Measurements from ENCODE around the gene SFT2D3. TPM values are rescaled to one million over a fixed set of nuclear protein-coding genes. Genes with fewer than 3 reads are reported as not detected.

SFT2D3 gene
- total RNA-seq, 2 donors from 2014 or later: 6.0 to 7.5 TPM

GRCh38 chr2:127673291-127674069 is 27.8 kb upstream of the SFT2D3 start:
- Histone ChIP-seq H3K4me3 (peak overlapping the region; percentile 54), H3K9me3 (no peaks in the 10 kb centered on the region), H3K36me3 (no peaks in the 10 kb centered on the region), H3K27me3 (peaks cover 30% of the 10 kb centered on the region), H3K9ac (ENCODE audit: low read depth in 2 of 2, low read length in 2 of 2) (peak overlapping the region; percentile 58 to 73), H3K4me1 (no peaks in the 10 kb centered on the region), H3K27ac (peak overlapping the region; percentile 61)
- intact Hi-C loops (cut with DNase I): no loop called here
- no peak for TF ChIP-seq CTCF (IDR thresholded peaks at IDR 0.05)
- no peak for DNase-seq

DNA sequence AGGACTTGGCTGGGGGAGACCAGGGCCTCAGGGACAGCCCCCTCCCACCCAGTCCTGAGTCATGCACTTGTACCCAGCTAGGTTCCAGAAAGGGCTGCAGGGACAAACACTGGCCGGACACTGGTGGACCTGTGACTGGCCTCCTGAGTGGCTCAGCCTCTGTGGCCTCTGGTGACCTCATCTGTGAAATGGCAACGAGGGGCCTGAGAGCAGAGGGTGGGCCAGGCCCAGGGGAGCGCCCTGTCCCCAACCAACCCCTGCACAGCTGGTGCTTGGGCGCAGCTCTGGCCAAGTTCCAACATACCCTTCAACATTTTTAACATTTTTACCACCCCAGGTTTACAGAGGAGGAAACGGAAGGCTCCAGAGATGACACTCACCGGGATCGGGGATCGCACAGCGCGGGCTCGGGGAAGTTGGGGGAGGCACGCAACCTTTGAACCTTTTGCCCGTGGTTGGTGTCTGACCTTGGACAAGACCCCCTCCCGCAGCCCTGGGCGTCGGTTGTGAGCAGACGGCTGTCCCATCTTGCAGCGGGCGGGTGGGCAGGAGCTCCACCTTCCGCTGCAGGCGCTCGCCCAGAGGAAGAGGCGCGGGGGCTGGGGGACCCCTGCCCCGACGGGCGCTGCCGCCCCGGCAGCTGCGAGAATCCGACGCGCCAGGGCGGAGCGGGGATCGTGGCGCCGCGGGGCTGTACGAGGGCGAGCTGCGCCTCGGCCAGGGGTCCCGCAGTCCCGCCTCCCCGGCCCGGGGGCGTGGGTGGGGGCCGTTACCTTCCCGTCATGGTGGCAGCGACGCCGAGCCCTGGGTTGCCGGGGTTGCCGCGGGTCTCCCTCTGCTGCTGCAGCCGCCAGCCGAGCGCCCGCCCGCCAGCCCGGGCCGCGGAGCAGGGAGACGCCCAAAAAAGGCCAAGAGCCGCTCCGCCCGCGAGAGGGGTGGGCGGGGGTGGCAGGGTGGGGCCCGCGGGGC is 26.8 kb upstream of the SFT2D3 start:
- H3K4me1 ChIP-seq: no peaks in the 10 kb centered on the region
- TF ChIP-seq CTCF (IDR thresholded peaks at IDR 0.05): no peak
- H3K9me3 ChIP-seq: no peaks in the 10 kb centered on the region
- H3K27me3 ChIP-seq: peaks cover 30% of the 10 kb centered on the region
- peak overlapping the region; percentile 54 for H3K4me3 ChIP-seq
- H3K9ac ChIP-seq (ENCODE audit: low read depth in 2 of 2, low read length in 2 of 2): peak overlapping the region; percentile 58 to 73
- intact Hi-C loops (cut with DNase I): no loop called here
- no peak for DNase-seq
- H3K27ac ChIP-seq: peak overlapping the region; percentile 61
- no peaks in the 10 kb centered on the region for H3K36me3 ChIP-seq

DNA sequence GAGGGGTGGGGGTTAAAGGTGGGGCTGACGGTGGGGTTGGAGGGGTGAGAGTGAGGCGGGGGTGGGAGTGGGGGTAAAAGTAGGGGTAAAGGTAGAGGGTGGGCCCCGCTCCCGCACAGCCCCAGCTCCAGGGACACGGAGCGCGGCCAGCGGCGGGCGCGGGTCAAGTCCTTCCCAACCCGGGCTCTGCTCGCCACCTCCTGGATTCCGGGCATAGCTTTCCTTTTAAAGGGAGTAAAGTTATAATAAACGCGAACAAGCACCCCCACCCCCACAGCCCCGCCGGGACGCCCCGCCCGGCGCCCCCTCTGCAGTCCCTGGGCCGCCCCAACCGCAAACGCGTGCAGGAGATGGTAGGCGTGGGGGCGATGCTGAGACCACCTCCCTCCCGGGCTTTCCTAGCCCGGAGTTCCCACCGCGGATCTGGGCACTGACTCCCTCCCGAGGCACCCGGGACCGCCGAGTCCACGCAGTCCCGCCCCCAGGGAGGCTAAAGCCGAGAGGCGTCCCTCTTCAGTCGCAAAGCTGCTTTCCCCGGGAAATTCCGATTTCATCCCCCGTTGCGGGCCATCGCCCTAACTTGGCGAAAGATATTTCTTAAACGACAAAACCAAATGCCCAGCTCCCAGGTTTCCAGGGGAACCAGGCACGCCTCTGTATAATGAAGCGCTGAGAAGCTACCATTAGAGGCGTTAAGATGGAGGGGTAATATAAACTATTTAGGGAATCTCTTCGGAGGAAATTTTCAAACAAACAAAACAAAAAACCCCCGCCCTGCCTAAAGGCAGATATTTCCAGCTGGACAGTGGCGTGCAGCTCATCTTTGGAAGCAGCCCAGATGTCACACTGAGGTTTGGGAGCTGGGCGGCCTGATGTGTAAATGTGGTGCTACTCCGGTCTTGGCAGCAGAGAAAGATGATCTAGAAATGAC is 25.7 kb upstream of the SFT2D3 start, which contains the start of gene LIMS2:
Gene LIMS2, minus strand, starts transcription at position 200 of the 931 bp plus-strand sequence. CDS start 506 bp downstream, outside the sequence.
- Histone ChIP-seq H3K4me3 (peak within 1 kb of the TSS; percentile 54), H3K27me3 (peaks cover 30% of the 10 kb centered on the region)
- intact Hi-C loops (cut with DNase I): no loop called here

DNA sequence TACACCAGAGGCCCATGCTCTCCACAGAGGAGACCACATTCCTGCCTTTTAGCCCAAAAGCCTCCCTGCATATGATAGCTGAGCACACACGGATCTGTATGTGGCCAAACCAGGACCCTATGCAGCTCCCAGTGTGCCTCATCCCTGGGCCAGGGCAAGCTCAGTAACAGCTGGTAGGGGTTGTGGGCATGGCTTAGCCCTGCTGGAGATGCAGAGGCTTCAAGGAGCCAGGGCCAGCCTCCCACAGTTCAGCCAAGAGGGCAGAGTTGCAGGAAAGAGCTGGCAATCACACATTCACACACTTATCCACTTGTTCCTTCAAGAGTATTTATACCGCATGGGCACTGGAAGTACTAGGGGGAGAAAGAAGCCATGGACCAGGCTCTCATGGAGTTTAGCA is 24.4 kb upstream of the SFT2D3 start:
- no peaks in the 10 kb centered on the region for H3K36me3 ChIP-seq
- no peaks in the 10 kb centered on the region for H3K4me1 ChIP-seq
- intact Hi-C loops (cut with DNase I): no loop called here
- H3K27ac ChIP-seq: no peak overlapping the region
- no peaks in the 10 kb centered on the region for H3K9me3 ChIP-seq
- no peak overlapping the region for H3K4me3 ChIP-seq
- DNase-seq: no peak
- peak overlapping the region in 1 of 2 donors; percentile 2 for H3K9ac ChIP-seq (ENCODE audit: low read depth in 2 of 2, low read length in 2 of 2)
- no peak for TF ChIP-seq CTCF (IDR thresholded peaks at IDR 0.05)
- H3K27me3 ChIP-seq: peaks cover 25% of the 10 kb centered on the region

More for the DNA sequence above, 25.7 kb upstream of the SFT2D3 start, which contains the start of gene LIMS2:
- Histone ChIP-seq H3K9ac (ENCODE audit: low read depth in 2 of 2, low read length in 2 of 2) (peak within 1 kb of the TSS; percentile 58 to 73), H3K4me1 (no peaks in the 10 kb centered on the region), H3K36me3 (no peaks in the 10 kb centered on the region), H3K9me3 (no peaks in the 10 kb centered on the region), H3K27ac (peak within 1 kb of the TSS; percentile 61)
- TF ChIP-seq CTCF (IDR thresholded peaks at IDR 0.05): no peak
- DNase-seq: no peak
